AG04450 (cell line): ENCODE results near the gene COQ8B. TPM values are rescaled to one million over a fixed set of nuclear protein-coding genes. Genes with fewer than 3 reads are reported as not detected.

Experiments
- CTCF ChIA-PET: fragments of 300-600, 350-600 bp; formaldehyde crosslinking; extraction: SDS; loops from one replicate; lab custom pipeline; 2022; ENCODE audit warnings: antibody characterized with exemption, inconsistent platforms; lab: Charles Lee
- POLR2A ChIA-PET: fragments of 350-600 bp; formaldehyde crosslinking; extraction: SDS; loops from one replicate; lab custom pipeline; 2021; ENCODE audit warnings: antibody characterized with exemption, inconsistent platforms; lab: Yijun Ruan, JAX
- DNase-seq: peaks from one replicate; pipeline ENCODE4 v3.0.0-alpha.2; 2011; ENCODE audit warnings: low read depth, low spot score
- H3K27ac ChIP-seq: one replicate; pipeline ENCODE4 v1.5.1; 2012; ENCODE audit warnings: low read depth, low read length, control low read depth
- H3K27me3 ChIP-seq: one replicate; pipeline ENCODE4 v1.6.0; 2012; ENCODE audit warnings: low read length; ENCODE audit not compliant: control insufficient read depth, insufficient read depth
- H3K4me3 ChIP-seq: 2 replicates; pipeline ENCODE4 v1.5.1; 2011; ENCODE audit warnings: mild to moderate bottlenecking, low read depth, low read length, control low read depth
- H3K9me3 ChIP-seq: 2 replicates; pipeline ENCODE4 v1.5.1; 2012; ENCODE audit warnings: low read length; ENCODE audit not compliant: control insufficient read depth, insufficient read depth
- CTCF ChIP-seq: IDR thresholded peaks from 2 replicates; pipeline ENCODE4 v1.5.1; 2011; ENCODE audit warnings: low read depth, low read length, control low read depth, inconsistent platforms
- polyA plus RNA-seq: library from polyadenylated mRNA; depleted of rRNA; stranded (reverse); fragments of >200 nt; gene quantifications from 2 replicates; pipeline ENCODE4 v1.2.3, GENCODE V29; 2011; rRNA removed
- small RNA-seq: library from RNA; depleted of rRNA; stranded (forward); fragments of <200 nt; gene quantifications from one replicate; pipeline ENCODE3, GENCODE V24; 2012; ENCODE audit warnings: low read depth; ENCODE audit not compliant: insufficient read length

Gene COQ8B
- polyA plus RNA-seq, 1 experiment: 16.0 TPM

GRCh38 chr19:40646743-40647254, 69.9 kb downstream of the COQ8B start:
- ChIA-PET POLR2A (interaction anchor here (0.7 to 2.2 kb wide), 8 partner anchors 11 to 727 kb away, joined by 3 to 38 read pairs (median 6); partner anchors contain the start of gene EGLN2), CTCF (interaction anchor here (0.6 to 5.0 kb wide), 5 partner anchors 8 to 497 kb away, joined by 3 to 101 read pairs (median 4); no protein-coding TSS in a partner anchor)
- TF ChIP-seq CTCF: no peak
- Histone ChIP-seq H3K9me3 (no peaks in the 10 kb centered on the region; the same call in 1 of the 2 replicates), H3K27me3 (no peaks in the 10 kb centered on the region), H3K27ac (peak overlapping the region; percentile 82), H3K4me3 (no peak overlapping the region)
- no peak for DNase-seq

GRCh38 chr19:40642757-40643305, 73.9 kb downstream of the COQ8B start:
- H3K4me3 ChIP-seq: no peak overlapping the region
- no peaks in the 10 kb centered on the region for H3K27me3 ChIP-seq
- H3K9me3 ChIP-seq: no peaks in the 10 kb centered on the region
- H3K27ac ChIP-seq: no peak overlapping the region
- ChIA-PET POLR2A (no interaction called here), CTCF (interaction anchor here (5.0 kb wide), 1 partner anchor 8 kb away, joined by 101 read pairs; no protein-coding TSS in a partner anchor)
- TF ChIP-seq CTCF: no peak
- DNase-seq: no peak

GRCh38 chr19:40642051-40642706, 74.5 kb downstream of the COQ8B start:
- no peak overlapping the region for H3K4me3 ChIP-seq
- H3K27me3 ChIP-seq: no peaks in the 10 kb centered on the region
- no peaks in the 10 kb centered on the region for H3K9me3 ChIP-seq
- DNase-seq: no peak
- POLR2A ChIA-PET: no interaction called here
- H3K27ac ChIP-seq: no peak overlapping the region
- no peak for TF ChIP-seq CTCF
- CTCF ChIA-PET: interaction anchor here (5.0 kb wide), 1 partner anchor 8 kb away, joined by 101 read pairs; no protein-coding TSS in a partner anchor

Small RNA genes lying within 50 kb of the gene (small RNA-seq; reads per million reads assigned to genes)
- not detected for gene RNU6-195P

Other genes starting within 250 kb of the COQ8B start
- 1.3 and 1.9 TPM in 2 replicates for gene SPTBN4, start 249.9 kb downstream of the COQ8B start, polyA plus RNA-seq
- gene SHKBP1, start 140.0 kb downstream of the COQ8B start, polyA plus RNA-seq: 42.5 and 62.7 TPM in 2 replicates
- 41.3 and 70.3 TPM in 2 replicates for gene LTBP4, start 115.5 kb downstream of the COQ8B start, polyA plus RNA-seq
- 29.4 and 30.9 TPM in 2 replicates for gene NUMBL, start 26.2 kb downstream of the COQ8B start, polyA plus RNA-seq
- 8.9 and 11.6 TPM in 2 replicates for gene ITPKC, start 226 bp upstream of the COQ8B start, polyA plus RNA-seq
- 2.9 and 4.5 TPM in 2 replicates for gene ACTMAP, start 33.6 kb upstream of the COQ8B start, polyA plus RNA-seq
- gene SNRPA, start 34.3 kb upstream of the COQ8B start, polyA plus RNA-seq: 126 and 133 TPM in 2 replicates
- not detected in 2 replicates for gene MIA, start 58.6 kb upstream of the COQ8B start, polyA plus RNA-seq
- gene RAB4B, start 61.4 kb upstream of the COQ8B start, polyA plus RNA-seq: 14.0 and 16.2 TPM in 2 replicates
- 28.2 and 40.6 TPM in 2 replicates for gene EGLN2, start 82.3 kb upstream of the COQ8B start, polyA plus RNA-seq
- not detected in 2 replicates for gene CYP2A6, start 133.6 kb upstream of the COQ8B start, polyA plus RNA-seq
- not detected in 2 replicates for gene CYP2A7, start 165.3 kb upstream of the COQ8B start, polyA plus RNA-seq